ENCODE measurements around the gene PHACTR2.
"Not testable (repeated sequence)": the region's sequence is repeated elsewhere in the genome, so short reads cannot be mapped to it uniquely, and the experiment has no call there.

The PHACTR2 gene

DNA sequence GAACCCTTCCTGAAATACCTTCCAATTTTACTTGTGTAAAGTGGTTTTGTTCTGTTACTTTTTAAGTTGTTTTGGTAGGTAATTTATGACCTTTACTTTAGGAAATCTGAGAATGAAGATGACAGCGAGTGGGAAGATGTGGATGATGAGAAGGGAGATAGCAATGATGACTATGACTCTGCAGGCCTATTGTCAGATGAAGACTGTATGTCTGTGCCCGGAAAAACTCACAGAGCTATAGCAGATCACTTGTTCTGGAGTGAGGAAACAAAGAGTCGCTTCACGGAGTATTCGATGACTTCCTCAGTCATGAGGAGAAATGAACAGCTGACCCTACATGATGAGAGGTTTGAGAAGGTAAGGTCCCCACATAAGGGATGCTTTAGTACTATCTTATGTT is 179.9 kb downstream of the PHACTR2 start:
- DNase-seq (ENCODE audit: low read depth, low spot score), result no peak

DNA sequence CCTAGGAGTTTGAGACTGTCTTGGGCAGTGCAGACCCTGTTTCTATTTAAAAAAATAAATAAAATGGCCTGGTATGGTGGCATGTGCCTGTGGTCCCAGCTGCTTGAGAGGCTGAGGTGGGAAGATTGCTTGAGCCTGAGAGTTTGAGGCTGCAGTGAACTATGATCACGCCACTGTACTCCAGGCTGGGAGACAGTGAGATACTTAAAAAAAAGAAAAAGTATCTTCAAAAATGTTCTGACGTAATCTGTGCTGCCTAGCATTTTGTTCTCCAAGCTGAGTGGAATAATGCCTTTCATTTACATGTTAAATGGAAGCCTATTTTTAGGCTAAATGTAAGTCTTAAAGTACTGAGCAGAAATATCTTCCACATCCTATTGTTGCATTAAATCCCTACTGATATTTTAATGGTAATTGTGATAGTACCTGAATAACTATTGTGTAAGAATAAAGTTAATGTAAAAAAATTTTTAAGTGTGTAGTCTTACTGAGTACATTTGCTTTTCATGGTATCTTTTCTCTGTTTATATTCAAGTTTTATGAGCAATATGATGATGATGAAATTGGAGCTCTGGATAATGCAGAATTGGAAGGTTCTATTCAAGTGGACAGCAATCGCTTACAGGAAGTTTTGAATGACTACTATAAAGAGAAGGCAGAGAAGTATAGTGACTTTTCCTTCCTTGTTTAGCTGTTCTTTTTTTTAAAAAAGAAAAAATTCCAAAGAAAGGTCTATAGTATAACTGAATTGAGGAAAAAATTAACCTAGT is 182.3 kb downstream of the PHACTR2 start:
- DNase-seq (ENCODE audit: low read depth, low spot score), result no peak

DNA sequence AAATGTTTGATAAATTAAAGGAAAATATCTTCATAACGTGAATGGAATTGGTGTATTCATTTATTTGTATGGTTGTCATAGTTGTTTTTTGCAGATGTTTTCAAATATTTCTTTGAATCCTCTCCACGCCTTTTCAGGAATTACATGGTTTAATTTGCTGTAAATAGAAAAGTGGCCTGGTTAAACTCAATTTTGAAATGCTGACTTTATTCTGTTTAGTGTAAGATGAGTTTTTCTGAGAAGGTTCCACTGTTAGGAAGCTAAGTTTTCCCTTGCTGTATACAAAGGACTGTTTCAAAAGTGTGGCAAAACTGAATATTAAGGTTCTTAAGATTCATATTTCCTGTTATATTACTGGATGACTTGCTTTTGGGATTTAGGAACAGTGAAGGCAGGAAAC is 186.0 kb downstream of the PHACTR2 start:
- DNase-seq (ENCODE audit: low read depth, low spot score), result no peak

DNA sequence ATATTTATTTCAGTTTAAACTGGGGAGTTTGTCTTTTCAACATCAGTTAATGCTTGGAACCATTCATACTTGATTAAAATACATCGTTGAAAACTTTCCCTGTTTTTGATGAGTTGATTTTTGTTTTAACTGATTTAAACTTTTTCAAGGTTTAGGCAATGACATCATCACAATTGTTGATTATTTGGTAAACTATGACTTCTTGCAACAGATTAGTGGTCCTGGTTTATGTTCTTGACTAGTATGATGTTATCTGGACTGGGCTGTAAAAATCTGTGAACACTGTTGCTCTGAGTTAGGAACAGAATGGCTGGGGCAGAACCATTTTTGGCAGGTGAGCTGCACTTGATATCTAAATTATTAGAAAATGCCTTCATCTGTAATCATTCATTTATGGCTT is 186.5 kb downstream of the PHACTR2 start, which contains the start of gene ZC2HC1B:
Gene ZC2HC1B (plus strand): TSS at position 241 of the 400 bp plus-strand sequence. CDS start 66 bp downstream, at position 307.
- DNase-seq (ENCODE audit: low read depth, low spot score), result no peak

DNA sequence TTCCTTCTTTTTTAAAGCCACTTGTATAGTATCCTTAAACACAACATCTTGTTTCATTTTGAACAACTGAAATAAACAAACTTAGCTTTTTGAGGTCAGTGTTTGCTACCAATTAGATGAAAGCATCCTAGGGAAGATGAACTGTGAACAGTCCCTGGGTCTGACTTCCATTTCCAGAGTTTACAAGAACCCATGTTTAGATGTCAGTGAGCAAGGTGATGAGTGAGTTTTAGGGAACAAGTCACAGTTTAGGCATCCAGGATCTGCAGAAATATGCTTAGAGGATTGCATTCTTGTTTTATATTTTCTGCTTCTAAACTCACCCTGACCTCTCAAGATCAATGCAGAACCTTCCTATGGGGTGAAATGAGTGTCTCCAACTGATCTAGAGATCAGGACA is 189.5 kb downstream of the PHACTR2 start:
- no peak for DNase-seq (ENCODE audit: low read depth, low spot score)

DNA sequence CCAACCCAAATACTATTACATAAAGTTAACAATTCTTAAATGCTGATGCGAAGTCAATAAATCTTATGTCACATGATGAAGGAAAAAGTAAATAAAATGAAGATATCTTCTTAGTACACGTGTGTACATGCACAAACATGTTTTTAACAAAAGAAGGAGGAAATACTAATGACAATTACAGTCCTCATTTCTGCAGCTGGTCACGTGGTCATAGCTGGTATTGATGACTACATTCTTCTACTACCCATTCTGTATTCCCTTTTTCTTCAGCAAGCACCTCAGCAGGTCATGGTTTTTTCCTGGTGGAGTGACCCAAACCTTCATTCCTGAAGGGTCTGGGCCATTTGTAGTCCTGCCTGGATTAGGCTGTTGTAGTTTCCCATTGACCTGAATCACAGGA is 191.0 kb downstream of the PHACTR2 start:
- not testable (repeated sequence) for DNase-seq (ENCODE audit: low read depth, low spot score)

DNA sequence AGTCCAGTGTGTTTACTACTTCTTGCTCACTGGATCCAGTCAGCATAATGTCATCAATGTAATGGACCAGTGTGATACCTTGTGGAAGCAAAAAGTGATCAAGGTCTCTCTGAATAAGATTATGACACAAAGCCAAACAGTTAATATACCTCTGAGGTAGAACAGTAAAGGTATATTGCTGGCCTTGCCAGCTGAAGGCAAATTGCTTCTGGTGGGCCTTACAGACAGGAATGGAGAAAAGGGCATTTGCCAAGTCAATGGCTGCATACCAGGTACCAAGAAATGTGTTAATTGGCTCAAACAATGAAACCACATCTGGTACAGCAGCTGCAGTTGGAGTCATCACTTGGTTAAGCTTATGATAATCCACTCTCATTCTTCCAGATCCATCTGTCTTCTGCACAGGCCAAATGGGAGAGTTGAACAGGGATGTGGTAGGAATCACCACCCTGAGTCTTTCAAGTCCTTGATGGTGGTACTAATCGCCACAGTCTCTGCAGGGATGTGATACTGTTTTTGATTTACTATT is 193.5 kb downstream of the PHACTR2 start:
- not testable (repeated sequence) for DNase-seq (ENCODE audit: low read depth, low spot score)

DNA sequence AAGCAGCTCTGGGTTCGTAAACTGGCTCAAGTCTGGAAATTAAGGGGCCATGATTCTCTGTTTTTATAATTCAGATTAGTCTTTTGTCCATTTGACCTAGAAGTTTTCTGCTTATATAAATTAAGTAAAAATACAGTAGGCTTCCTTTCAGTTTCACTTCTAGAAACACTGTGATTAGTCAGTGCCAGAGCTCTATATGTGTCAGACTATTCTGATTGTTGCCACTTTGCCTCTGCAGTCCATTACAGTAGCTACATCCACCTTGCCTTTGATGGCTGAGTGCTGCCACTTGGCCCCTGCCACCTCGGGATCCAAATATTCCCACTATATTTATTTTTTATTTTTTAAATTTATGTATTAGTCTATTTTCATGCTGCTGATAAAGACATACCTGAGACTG is 194.4 kb downstream of the PHACTR2 start:
- DNase-seq (ENCODE audit: low read depth, low spot score), result no peak

DNA sequence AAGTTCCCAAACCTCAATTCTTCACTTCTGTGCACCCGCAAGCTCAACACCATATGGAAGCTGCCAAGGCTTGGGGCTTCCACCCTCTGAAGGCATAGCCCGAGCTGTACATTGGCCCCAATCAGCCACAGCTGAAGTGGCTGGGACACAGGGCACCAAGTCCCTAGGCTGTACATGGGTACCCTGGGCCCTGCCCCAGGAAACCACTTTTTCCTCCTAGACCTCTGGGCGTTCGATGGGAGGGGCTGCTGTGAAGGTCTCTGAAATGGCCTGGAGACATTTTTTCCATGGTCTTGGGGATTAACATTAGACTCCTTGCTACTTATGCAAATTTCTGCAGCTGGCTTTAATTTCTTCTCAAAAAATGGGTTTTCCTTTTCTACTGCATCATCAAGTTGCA is 195.8 kb downstream of the PHACTR2 start:
- not testable (repeated sequence) for DNase-seq (ENCODE audit: low read depth, low spot score)

DNA sequence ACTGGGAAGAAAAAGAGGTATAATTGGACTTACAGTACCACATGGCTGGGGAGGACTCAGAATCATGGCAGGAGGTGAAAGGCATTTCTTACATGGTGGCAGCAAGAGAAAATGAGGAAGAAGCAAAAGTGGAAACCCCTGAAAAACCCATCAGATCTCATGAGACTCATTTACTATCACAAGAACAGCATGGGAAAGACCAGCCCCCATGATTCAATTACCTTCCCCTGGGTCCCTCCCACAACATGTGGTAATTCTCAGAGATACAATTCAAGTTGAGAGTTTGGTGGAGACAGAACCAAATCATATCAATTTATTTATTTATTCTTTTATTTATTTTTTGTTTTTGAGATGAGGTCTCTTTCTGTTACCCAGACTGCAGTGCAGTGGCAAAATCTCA is 196.7 kb downstream of the PHACTR2 start:
- not testable (repeated sequence) for DNase-seq (ENCODE audit: low read depth, low spot score)

DNA sequence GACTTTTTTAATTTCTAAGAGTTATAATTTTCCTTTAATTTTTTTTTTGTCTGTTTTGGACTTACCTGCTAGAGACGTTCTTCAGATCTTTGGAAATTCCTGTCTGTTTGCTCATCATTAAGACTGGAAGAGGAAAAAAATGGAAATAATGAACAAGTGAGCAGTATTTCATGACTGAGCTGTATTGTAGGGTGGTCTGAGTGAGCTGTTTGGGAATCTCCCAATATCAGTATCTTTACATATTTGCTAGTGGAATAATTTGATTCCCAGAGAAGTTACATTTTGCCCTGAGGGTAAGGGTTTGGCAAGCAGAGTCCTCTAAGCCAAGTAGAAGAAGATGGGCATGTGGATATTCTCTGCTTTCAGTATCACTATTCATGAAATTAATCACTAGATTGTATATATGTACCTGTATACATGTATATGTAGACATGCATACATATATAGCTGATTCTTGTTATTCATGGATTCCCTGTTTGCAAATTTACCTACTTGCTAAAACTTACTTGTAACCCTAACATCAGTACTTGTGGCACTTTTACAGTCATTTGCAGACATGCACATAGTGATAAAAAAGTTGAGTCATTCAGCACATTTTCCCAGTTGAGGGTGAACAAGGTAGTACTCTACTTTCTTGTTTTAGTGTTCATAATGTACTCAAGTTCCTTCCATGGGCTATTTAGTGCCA is 200.0 kb downstream of the PHACTR2 start:
- DNase-seq (ENCODE audit: low read depth, low spot score), result no peak

DNA sequence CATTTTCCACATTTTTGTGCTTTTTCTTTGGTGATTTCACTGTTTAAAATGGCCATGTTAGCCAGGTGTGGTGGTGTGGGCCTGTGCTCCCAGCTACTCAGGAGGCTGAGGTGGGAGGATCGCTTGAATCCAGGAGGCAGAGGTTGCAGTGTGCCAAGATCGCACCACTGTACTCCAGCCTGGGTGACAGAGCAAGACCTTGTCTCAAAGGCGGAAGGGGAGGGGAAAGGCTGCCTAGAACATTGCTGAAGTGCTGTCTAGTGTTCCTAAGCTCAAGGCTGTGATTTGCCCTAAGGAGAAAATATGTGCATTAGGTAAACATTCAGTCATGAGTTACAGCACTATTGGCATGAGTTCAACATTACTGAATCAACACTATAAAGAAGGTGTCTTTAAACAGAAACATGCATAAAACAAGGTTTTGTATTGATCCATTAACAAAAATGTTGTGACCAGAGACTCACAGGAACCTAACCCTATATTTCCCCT is 200.6 kb downstream of the PHACTR2 start:
- DNase-seq (ENCODE audit: low read depth, low spot score), result no peak

DNA sequence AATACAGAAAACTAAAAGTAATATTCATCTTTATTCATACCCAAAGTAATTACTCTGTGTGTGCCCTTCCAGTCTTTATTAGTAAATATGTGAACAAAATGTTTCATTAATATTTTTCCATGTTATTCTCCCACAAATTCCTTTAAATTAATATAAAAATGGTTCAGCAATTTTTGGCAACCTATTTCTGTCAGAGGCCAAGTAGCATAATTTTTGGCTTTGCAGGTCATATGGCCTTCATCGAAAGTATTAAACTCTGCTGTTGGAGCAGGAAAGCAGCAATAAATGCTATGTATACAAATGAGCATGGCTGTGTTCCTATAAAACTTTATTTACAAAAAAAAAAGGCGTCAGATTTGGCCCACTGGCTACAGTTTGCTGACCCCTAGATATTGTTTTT is 202.6 kb downstream of the PHACTR2 start:
- DNase-seq (ENCODE audit: low read depth, low spot score), result no peak

All from smooth muscle cell of the brain vasculature (primary cell).